GM23338 (cell line): ENCODE results near the gene CACNA1C. TPM values are rescaled to one million over a fixed set of nuclear protein-coding genes. Genes with fewer than 3 reads are reported as not detected.

Experiments used
- ATAC-seq: fragments of 200-7000 bp; cut with Tn5 transposase; 3 replicates; pipeline ENCODE4 v1.9.1; 2020
- DNase-seq: peaks from one replicate; pipeline ENCODE4 v3.0.0-alpha.2; 2015; ENCODE audit warnings: low spot score
- H2AFZ ChIP-seq: fragments of 200-600 bp; sonication (generic); 2 replicates; pipeline ENCODE4 v1.8.0; 2016; ENCODE audit warnings: antibody characterized with exemption, mild to moderate bottlenecking, moderate library complexity
- H3F3A ChIP-seq: fragments of 200-600 bp; sonication (generic); replicated peaks from 2 replicates; pipeline ENCODE4 v1.8.0; 2017; ENCODE audit warnings: antibody characterized with exemption, mixed run types, low read depth
- H3K27ac ChIP-seq: fragments of 200-600 bp; sonication (generic); 2 replicates; pipeline ENCODE4 v1.6.1; 2016; ENCODE audit warnings: low read depth
- H3K27me3 ChIP-seq: fragments of 200-600 bp; sonication (generic); 2 replicates; pipeline ENCODE4 v1.8.0; 2016; ENCODE audit warnings: mild to moderate bottlenecking, mixed run types, moderate library complexity; ENCODE audit not compliant: insufficient read depth
- H3K36me3 ChIP-seq: fragments of 200-600 bp; sonication (generic); 2 replicates; pipeline ENCODE4 v1.8.0; 2016; ENCODE audit warnings: mild to moderate bottlenecking; ENCODE audit not compliant: insufficient read depth
- H3K4me1 ChIP-seq: fragments of 200-600 bp; sonication (generic); 2 replicates; pipeline ENCODE4 v1.8.0; 2016; ENCODE audit warnings: mild to moderate bottlenecking, moderate library complexity; ENCODE audit not compliant: insufficient read depth
- H3K4me2 ChIP-seq: fragments of 200-600 bp; sonication (generic); 2 replicates; pipeline ENCODE4 v1.7.1; 2017; ENCODE audit warnings: mixed run types
- H3K4me3 ChIP-seq: fragments of 200-600 bp; sonication (generic); 2 replicates; pipeline ENCODE4 v1.6.1; 2016; ENCODE audit warnings: mixed run types
- H3K79me2 ChIP-seq: fragments of 200-600 bp; sonication (generic); replicated peaks from 2 replicates; pipeline ENCODE4 v1.8.0; 2017; ENCODE audit warnings: mild to moderate bottlenecking; ENCODE audit not compliant: insufficient read depth
- H3K9me2 ChIP-seq: fragments of 200-600 bp; sonication (generic); 2 replicates; pipeline ENCODE4 v1.8.0; 2017; ENCODE audit not compliant: insufficient read depth
- H4K20me1 ChIP-seq: fragments of 200-600 bp; sonication (generic); replicated peaks from 2 replicates; pipeline ENCODE4 v1.8.0; 2017; ENCODE audit warnings: mild to moderate bottlenecking; ENCODE audit not compliant: insufficient read depth
- H3K27ac Mint-ChIP-seq: 2 replicates; pipeline ENCODE4 v1.8.0; 2020; ENCODE audit warnings: inconsistent platforms, mild to moderate bottlenecking, moderate library complexity, mixed read lengths
- H3K27me3 Mint-ChIP-seq: 3 replicates; pipeline ENCODE4 v1.8.0; 2022; ENCODE audit warnings: low read depth, mild to moderate bottlenecking, moderate library complexity, mixed read lengths, inconsistent platforms; ENCODE audit not compliant: insufficient read depth, poor library complexity
- H3K36me3 Mint-ChIP-seq: 3 replicates; pipeline ENCODE4 v1.8.0; 2021; ENCODE audit warnings: low read depth, mild to moderate bottlenecking, inconsistent platforms, moderate library complexity, mixed read lengths
- H3K4me1 Mint-ChIP-seq: 3 replicates; pipeline ENCODE4 v1.8.0; 2020; ENCODE audit warnings: mild to moderate bottlenecking, inconsistent platforms, mixed read lengths
- H3K4me3 Mint-ChIP-seq: 3 replicates; pipeline ENCODE4 v1.8.0; 2021; ENCODE audit warnings: moderate library complexity, mild to moderate bottlenecking, inconsistent platforms, mixed read lengths
- H3K9me3 Mint-ChIP-seq: 3 replicates; pipeline ENCODE4 v1.8.0; 2020; ENCODE audit warnings: moderate library complexity, mild to moderate bottlenecking, inconsistent platforms, mixed read lengths
- CREB1 ChIP-seq: fragments of 250-450 bp; sonication (Bioruptor Pico); IDR thresholded peaks from 2 replicates; pipeline ENCODE4 v1.5.0; 2020; ENCODE audit warnings: low read depth, mild to moderate bottlenecking, moderate library complexity
- EZH2 ChIP-seq: fragments of 200-600 bp; sonication (generic); IDR thresholded peaks from one replicate; pipeline ENCODE4 v1.8.0; 2017; ENCODE audit warnings: antibody characterized with exemption, mild to moderate bottlenecking, low read depth; ENCODE audit not compliant: unreplicated experiment
- EZH2phosphoT487 ChIP-seq: fragments of 200-600 bp; sonication (generic); IDR thresholded peaks from one replicate; pipeline ENCODE4 v1.8.1; 2018; ENCODE audit warnings: antibody characterized with exemption; ENCODE audit not compliant: unreplicated experiment
- NANOG ChIP-seq: IDR thresholded peaks from 2 replicates; pipeline ENCODE4 v1.6.1; 2016; ENCODE audit warnings: antibody characterized with exemption, borderline replicate concordance
- ZNF331 ChIP-seq: fragments of 250-450 bp; sonication (Bioruptor Pico); IDR thresholded peaks from 2 replicates; pipeline ENCODE4 v1.5.0; 2020; ENCODE audit warnings: low read depth, mild to moderate bottlenecking, moderate library complexity
- polyA plus RNA-seq: library from polyadenylated mRNA; unstranded; fragments of >200 nt; fragmentation: Nextera tagmentation; extraction: Ambion mirVana; gene quantifications from 2 replicates; pipeline ENCODE4 v1.2.1, GENCODE V29; 2016
- total RNA-seq: library from RNA; depleted of rRNA; stranded (reverse); fragments of >200 nt; shearing (Covaris generic); gene quantifications from 2 replicates; pipeline ENCODE4 v1.2.3, GENCODE V29; 2014
- TF ChIP-seq, protein P1 (sequence below): IDR thresholded peaks from one replicate; pipeline ENCODE4 v1.6.1; 2018; ENCODE audit warnings: antibody characterized with exemption; ENCODE audit not compliant: unreplicated experiment
- TF ChIP-seq, protein P2 (sequence below), 2 experiments: fragments of 200-600 bp in 1 of 2; sonication (generic) in 1 of 2; conservative IDR thresholded peaks; 2 replicates each; pipeline versions ENCODE4 v1.5.1 to v1.6.1; 2016 to 2017; ENCODE audit warnings: antibody characterized with exemption in 2 of 2, low read depth in 2 of 2, mild to moderate bottlenecking in 2 of 2, moderate library complexity in 1 of 2
- TF ChIP-seq, protein P3 (sequence below): IDR thresholded peaks from 2 replicates; pipeline ENCODE4 v1.6.1; 2016; ENCODE audit warnings: antibody characterized with exemption

The CACNA1C gene
- total and polyA plus RNA-seq, 2 experiments from 2014 or later = 0.78 to 2.1 TPM

DNA sequence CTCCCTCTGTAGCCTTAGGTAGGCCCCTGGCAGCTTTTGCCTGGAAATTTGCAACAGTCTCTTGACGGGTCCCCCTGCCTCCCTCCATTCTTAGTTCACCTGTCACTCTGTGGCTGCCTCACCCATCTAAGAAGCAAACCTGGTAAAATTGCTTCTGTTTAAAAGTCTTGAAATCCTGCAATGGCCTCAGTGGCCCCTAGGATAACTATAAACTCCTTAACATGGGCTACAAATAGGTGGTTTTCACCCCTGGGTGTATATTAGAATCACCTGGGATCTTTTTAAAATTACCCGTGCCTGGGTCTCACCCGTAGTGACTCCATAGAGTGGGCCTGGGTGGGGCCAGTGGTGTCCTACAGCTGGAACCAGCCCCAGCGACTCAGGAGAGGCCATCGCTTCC, 332.7 kb downstream of the CACNA1C start (continued):
- TF ChIP-seq, protein P1, sequence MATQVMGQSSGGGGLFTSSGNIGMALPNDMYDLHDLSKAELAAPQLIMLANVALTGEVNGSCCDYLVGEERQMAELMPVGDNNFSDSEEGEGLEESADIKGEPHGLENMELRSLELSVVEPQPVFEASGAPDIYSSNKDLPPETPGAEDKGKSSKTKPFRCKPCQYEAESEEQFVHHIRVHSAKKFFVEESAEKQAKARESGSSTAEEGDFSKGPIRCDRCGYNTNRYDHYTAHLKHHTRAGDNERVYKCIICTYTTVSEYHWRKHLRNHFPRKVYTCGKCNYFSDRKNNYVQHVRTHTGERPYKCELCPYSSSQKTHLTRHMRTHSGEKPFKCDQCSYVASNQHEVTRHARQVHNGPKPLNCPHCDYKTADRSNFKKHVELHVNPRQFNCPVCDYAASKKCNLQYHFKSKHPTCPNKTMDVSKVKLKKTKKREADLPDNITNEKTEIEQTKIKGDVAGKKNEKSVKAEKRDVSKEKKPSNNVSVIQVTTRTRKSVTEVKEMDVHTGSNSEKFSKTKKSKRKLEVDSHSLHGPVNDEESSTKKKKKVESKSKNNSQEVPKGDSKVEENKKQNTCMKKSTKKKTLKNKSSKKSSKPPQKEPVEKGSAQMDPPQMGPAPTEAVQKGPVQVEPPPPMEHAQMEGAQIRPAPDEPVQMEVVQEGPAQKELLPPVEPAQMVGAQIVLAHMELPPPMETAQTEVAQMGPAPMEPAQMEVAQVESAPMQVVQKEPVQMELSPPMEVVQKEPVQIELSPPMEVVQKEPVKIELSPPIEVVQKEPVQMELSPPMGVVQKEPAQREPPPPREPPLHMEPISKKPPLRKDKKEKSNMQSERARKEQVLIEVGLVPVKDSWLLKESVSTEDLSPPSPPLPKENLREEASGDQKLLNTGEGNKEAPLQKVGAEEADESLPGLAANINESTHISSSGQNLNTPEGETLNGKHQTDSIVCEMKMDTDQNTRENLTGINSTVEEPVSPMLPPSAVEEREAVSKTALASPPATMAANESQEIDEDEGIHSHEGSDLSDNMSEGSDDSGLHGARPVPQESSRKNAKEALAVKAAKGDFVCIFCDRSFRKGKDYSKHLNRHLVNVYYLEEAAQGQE = no peak

- H3K4me1 Mint-ChIP-seq = peaks cover 5% of the 10 kb centered on the region; the same call in 2 of the 3 replicates
- Histone ChIP-seq H3K79me2 (no peaks in the 10 kb centered on the region), H3F3A (no peaks in the 10 kb centered on the region), H4K20me1 (no peaks in the 10 kb centered on the region), H3K36me3 (no peaks in the 10 kb centered on the region), H2AFZ (no peak overlapping the region), H3K9me2 (0 out of 2 replicates have a peak, but pooled peaks cover 3% of the 10 kb centered on the region), H3K4me3 (no peak overlapping the region), H3K4me1 (no peaks in the 10 kb centered on the region), H3K4me2 (no peak overlapping the region), H3K27me3 (no peaks in the 10 kb centered on the region), H3K27ac (no peak overlapping the region)
- H3K36me3 Mint-ChIP-seq = no peaks in the 10 kb centered on the region; the same call in 2 of the 3 replicates
- ATAC-seq (no peak), DNase-seq (no peak)
- H3K27ac Mint-ChIP-seq = no peak overlapping the region
- no peaks in the 10 kb centered on the region for H3K9me3 Mint-ChIP-seq
- no peak overlapping the region for H3K4me3 Mint-ChIP-seq
- TF ChIP-seq EZH2phosphoT487 = no peak
- TF ChIP-seq, protein P2, sequence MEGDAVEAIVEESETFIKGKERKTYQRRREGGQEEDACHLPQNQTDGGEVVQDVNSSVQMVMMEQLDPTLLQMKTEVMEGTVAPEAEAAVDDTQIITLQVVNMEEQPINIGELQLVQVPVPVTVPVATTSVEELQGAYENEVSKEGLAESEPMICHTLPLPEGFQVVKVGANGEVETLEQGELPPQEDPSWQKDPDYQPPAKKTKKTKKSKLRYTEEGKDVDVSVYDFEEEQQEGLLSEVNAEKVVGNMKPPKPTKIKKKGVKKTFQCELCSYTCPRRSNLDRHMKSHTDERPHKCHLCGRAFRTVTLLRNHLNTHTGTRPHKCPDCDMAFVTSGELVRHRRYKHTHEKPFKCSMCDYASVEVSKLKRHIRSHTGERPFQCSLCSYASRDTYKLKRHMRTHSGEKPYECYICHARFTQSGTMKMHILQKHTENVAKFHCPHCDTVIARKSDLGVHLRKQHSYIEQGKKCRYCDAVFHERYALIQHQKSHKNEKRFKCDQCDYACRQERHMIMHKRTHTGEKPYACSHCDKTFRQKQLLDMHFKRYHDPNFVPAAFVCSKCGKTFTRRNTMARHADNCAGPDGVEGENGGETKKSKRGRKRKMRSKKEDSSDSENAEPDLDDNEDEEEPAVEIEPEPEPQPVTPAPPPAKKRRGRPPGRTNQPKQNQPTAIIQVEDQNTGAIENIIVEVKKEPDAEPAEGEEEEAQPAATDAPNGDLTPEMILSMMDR (conservative IDR thresholded peaks at IDR 0.05; ENCODE audit: low read depth in 2 of 2) = no peak
- no peaks in the 10 kb centered on the region for H3K27me3 Mint-ChIP-seq
These were observed 333.8 kb downstream of the CACNA1C start for GRCh38 chr12:2386566-2386965.

DNA sequence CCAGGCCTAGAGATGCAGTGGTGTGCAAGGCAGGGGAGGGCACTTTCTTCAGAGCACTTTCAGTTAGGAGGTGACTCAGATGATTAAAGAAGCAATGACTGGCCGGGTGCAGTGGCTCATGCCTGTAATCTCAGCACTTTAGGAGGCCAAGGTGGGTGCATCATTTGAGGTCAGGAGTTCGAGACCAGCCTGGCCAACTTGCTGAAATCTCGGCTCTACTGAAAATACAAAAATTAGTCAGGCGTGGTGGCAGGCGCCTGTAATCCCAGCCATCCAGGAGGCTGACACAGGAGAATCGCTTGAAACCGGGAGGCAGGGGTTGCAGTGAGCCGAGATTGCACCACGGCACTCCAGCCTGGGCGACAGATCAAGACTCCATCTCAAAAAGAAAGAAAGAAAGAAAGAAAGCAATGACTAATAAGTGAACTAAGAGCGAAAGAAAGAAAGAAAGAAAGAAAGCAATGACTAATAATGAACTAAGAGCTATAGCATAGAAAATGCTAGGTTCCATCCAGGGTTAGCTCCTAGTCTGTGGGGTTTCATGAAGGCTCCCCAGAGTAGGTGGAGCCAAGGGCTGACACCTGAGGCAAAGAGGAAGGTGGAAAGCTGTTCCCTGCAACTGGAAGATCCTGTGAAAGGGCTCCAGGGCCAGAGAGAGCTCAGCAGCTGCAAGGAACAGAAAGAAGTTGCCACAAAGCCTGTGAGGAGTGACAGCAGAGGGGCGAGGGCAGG, 334.5 kb downstream of the CACNA1C start:
- H3F3A ChIP-seq = no peaks in the 10 kb centered on the region
- Mint-ChIP-seq H3K4me3 (no peak overlapping the region), H3K27ac (no peak overlapping the region), H3K36me3 (no peaks in the 10 kb centered on the region; the same call in 2 of the 3 replicates), H3K9me3 (no peaks in the 10 kb centered on the region), H3K4me1 (peaks cover 5% of the 10 kb centered on the region; the same call in 2 of the 3 replicates), H3K27me3 (no peaks in the 10 kb centered on the region)
- no peaks in the 10 kb centered on the region for H3K4me1 ChIP-seq
- H3K79me2 ChIP-seq = no peaks in the 10 kb centered on the region
- no peaks in the 10 kb centered on the region for H3K27me3 ChIP-seq
- no peak for TF ChIP-seq EZH2
- no peak for TF ChIP-seq CREB1 (CRISPR knock-in tag)
- TF ChIP-seq, protein P3, sequence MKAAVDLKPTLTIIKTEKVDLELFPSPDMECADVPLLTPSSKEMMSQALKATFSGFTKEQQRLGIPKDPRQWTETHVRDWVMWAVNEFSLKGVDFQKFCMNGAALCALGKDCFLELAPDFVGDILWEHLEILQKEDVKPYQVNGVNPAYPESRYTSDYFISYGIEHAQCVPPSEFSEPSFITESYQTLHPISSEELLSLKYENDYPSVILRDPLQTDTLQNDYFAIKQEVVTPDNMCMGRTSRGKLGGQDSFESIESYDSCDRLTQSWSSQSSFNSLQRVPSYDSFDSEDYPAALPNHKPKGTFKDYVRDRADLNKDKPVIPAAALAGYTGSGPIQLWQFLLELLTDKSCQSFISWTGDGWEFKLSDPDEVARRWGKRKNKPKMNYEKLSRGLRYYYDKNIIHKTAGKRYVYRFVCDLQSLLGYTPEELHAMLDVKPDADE = no peak
- TF ChIP-seq EZH2phosphoT487 = no peak
- TF ChIP-seq, protein P2 (conservative IDR thresholded peaks at IDR 0.05; ENCODE audit: low read depth in 2 of 2) = no peak
- TF ChIP-seq NANOG = no peak
- no peak for TF ChIP-seq ZNF331 (CRISPR knock-in tag)
- H3K9me2 ChIP-seq = 0 out of 2 replicates have a peak, but pooled peaks cover 3% of the 10 kb centered on the region
- no peaks in the 10 kb centered on the region for H3K36me3 ChIP-seq
- no peak overlapping the region for H3K4me3 ChIP-seq
- ATAC-seq (no peak), DNase-seq (no peak)
- H3K4me2 ChIP-seq = no peak overlapping the region
- H3K27ac ChIP-seq = no peak overlapping the region
- no peaks in the 10 kb centered on the region for H4K20me1 ChIP-seq
- H2AFZ ChIP-seq = no peak overlapping the region
